ENCODE results near the gene ZNF318.

Gene ZNF318

DNA sequence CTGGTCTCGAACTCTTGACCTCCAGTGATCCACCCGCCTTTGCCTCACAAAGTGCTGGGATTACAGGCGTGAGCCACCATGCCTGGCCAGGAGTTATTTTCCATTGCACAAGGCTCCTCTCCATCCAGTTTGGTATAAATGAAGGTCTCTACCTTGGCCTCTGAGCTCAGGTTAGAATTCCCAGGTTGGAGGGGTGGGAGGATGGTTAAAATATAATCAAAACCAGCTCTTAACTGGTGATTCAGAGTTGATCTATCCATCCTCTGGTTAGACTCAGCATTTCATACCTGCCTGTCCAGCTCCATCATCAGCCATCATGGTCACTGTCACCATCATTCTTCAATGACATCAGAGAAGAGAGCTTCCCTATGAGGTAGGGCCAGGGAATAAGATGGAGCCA, 74.0 kb downstream of the ZNF318 start:
- H3K9me2 ChIP-seq (replicated peaks; ENCODE audit: insufficient read depth, low read length), result no peaks in the 10 kb centered on the region
- H3K9ac ChIP-seq (ENCODE audit: low read length), result no peak overlapping the region
- H3F3A ChIP-seq (ENCODE audit: insufficient read depth), result no peaks in the 10 kb centered on the region
- H2AFZ ChIP-seq (ENCODE audit: low read depth, low read length, severe bottlenecking), result no peak overlapping the region
- H4K20me1 ChIP-seq (ENCODE audit: low read depth, low read length), result no peaks in the 10 kb centered on the region
- no peak for TF ChIP-seq EZH2phosphoT487 (conservative IDR thresholded peaks at IDR 0.05; ENCODE audit: low read length)
- TF ChIP-seq, protein P1, sequence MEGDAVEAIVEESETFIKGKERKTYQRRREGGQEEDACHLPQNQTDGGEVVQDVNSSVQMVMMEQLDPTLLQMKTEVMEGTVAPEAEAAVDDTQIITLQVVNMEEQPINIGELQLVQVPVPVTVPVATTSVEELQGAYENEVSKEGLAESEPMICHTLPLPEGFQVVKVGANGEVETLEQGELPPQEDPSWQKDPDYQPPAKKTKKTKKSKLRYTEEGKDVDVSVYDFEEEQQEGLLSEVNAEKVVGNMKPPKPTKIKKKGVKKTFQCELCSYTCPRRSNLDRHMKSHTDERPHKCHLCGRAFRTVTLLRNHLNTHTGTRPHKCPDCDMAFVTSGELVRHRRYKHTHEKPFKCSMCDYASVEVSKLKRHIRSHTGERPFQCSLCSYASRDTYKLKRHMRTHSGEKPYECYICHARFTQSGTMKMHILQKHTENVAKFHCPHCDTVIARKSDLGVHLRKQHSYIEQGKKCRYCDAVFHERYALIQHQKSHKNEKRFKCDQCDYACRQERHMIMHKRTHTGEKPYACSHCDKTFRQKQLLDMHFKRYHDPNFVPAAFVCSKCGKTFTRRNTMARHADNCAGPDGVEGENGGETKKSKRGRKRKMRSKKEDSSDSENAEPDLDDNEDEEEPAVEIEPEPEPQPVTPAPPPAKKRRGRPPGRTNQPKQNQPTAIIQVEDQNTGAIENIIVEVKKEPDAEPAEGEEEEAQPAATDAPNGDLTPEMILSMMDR (IDR thresholded peaks at IDR 0.05; ENCODE audit: insufficient read depth, low read length, poor library complexity, severe bottlenecking), result no peak
- no peak overlapping the region for H3K4me3 ChIP-seq (ENCODE audit: insufficient read depth, low read length, poor library complexity, severe bottlenecking)
- H3K4me2 ChIP-seq (ENCODE audit: low read depth, low read length, poor library complexity, severe bottlenecking), result no peak overlapping the region
- no peaks in the 10 kb centered on the region for H3K27me3 ChIP-seq (ENCODE audit: low read length)
- no peaks in the 10 kb centered on the region for H3K9me3 ChIP-seq (ENCODE audit: insufficient read depth, low read length)
- H3K36me3 ChIP-seq (ENCODE audit: low read length), result no peaks in the 10 kb centered on the region
- no peaks in the 10 kb centered on the region for H3K79me2 ChIP-seq (ENCODE audit: insufficient read depth, low read length)
- H3K27ac ChIP-seq (ENCODE audit: low read depth, low read length), result no peak overlapping the region

- H3K27ac ChIP-seq (ENCODE audit: low read depth, low read length), result no peak overlapping the region
- no peak overlapping the region for H3K4me2 ChIP-seq (ENCODE audit: low read depth, low read length, poor library complexity, severe bottlenecking)
- H3K4me3 ChIP-seq (ENCODE audit: insufficient read depth, low read length, poor library complexity, severe bottlenecking), result no peak overlapping the region
- H3K36me3 ChIP-seq (ENCODE audit: low read length), result no peaks in the 10 kb centered on the region
- H3K9me2 ChIP-seq (replicated peaks; ENCODE audit: insufficient read depth, low read length), result no peaks in the 10 kb centered on the region
- no peaks in the 10 kb centered on the region for H3K9me3 ChIP-seq (ENCODE audit: insufficient read depth, low read length)
- no peak overlapping the region for H2AFZ ChIP-seq (ENCODE audit: low read depth, low read length, severe bottlenecking)
- TF ChIP-seq EZH2phosphoT487 (conservative IDR thresholded peaks at IDR 0.05; ENCODE audit: low read length), result no peak
- TF ChIP-seq, protein P1 (IDR thresholded peaks at IDR 0.05; ENCODE audit: insufficient read depth, low read length, poor library complexity, severe bottlenecking), result no peak
- H4K20me1 ChIP-seq (ENCODE audit: low read depth, low read length), result no peaks in the 10 kb centered on the region
- no peaks in the 10 kb centered on the region for H3K27me3 ChIP-seq (ENCODE audit: low read length)
- H3K79me2 ChIP-seq (ENCODE audit: insufficient read depth, low read length), result no peaks in the 10 kb centered on the region
- no peaks in the 10 kb centered on the region for H3F3A ChIP-seq (ENCODE audit: insufficient read depth)
- no peak overlapping the region for H3K9ac ChIP-seq (ENCODE audit: low read length)
Measured at GRCh38 chr6:43294536-43294935, 74.9 kb downstream of the ZNF318 start.

DNA sequence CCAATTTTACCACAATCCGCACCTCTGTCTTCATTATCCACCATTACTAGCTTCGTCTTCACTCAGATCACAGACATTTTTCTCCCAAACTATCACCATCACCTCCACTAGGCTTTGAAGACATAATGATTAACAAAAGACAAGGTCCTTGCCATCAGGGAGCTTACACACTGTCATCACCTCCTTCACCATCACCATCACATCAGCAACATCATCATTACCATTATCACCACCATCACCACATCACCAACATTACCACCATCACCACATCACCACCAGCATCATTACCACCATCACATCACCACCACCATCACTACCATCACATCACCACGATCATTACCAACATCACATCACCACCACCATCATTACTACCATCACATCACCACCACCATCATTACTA, 75.7 kb downstream of the ZNF318 start:
- no peaks in the 10 kb centered on the region for H3K27me3 ChIP-seq (ENCODE audit: low read length)
- TF ChIP-seq, protein P1 (IDR thresholded peaks at IDR 0.05; ENCODE audit: insufficient read depth, low read length, poor library complexity, severe bottlenecking), result no peak
- TF ChIP-seq EZH2phosphoT487 (conservative IDR thresholded peaks at IDR 0.05; ENCODE audit: low read length), result no peak
- H3F3A ChIP-seq (ENCODE audit: insufficient read depth), result no peaks in the 10 kb centered on the region
- no peaks in the 10 kb centered on the region for H3K9me2 ChIP-seq (replicated peaks; ENCODE audit: insufficient read depth, low read length)
- H4K20me1 ChIP-seq (ENCODE audit: low read depth, low read length), result no peaks in the 10 kb centered on the region
- H3K9ac ChIP-seq (ENCODE audit: low read length), result no peak overlapping the region
- no peaks in the 10 kb centered on the region for H3K36me3 ChIP-seq (ENCODE audit: low read length)
- no peak overlapping the region for H3K27ac ChIP-seq (ENCODE audit: low read depth, low read length)
- H3K4me2 ChIP-seq (ENCODE audit: low read depth, low read length, poor library complexity, severe bottlenecking), result no peak overlapping the region
- no peaks in the 10 kb centered on the region for H3K79me2 ChIP-seq (ENCODE audit: insufficient read depth, low read length)
- H3K4me3 ChIP-seq (ENCODE audit: insufficient read depth, low read length, poor library complexity, severe bottlenecking), result no peak overlapping the region
- no peak overlapping the region for H2AFZ ChIP-seq (ENCODE audit: low read depth, low read length, severe bottlenecking)
- H3K9me3 ChIP-seq (ENCODE audit: insufficient read depth, low read length), result no peaks in the 10 kb centered on the region
